NCI-H1092 (cell line): Measurements from ENCODE around the gene SKIC8.

ENCODE experiments used
- DNase-seq: peaks from one replicate; lab custom pipeline; 2025; lab: John Stamatoyannopoulos, UW

SKIC8 gene

DNA sequence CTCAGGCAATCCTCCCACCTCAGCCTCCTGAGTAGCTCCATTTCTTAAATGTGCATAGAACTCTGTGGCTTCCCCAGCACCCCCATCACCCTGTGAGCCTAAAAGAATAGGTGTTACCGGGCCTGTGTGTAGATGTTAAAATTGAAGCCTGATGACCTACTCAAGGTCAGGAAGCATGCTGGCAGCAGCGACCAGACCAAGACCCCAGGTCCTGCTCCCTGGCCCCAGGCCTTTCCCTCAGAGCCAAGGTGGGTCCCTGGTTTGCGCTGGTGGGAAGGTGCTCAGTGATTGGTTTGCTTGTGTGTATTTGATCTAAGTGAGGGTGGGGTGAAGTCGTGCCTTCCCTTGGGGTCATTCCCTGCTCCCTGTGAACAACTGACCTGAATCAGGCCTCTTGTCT is 22.4 kb upstream of the SKIC8 start:
- no peak for DNase-seq

DNA sequence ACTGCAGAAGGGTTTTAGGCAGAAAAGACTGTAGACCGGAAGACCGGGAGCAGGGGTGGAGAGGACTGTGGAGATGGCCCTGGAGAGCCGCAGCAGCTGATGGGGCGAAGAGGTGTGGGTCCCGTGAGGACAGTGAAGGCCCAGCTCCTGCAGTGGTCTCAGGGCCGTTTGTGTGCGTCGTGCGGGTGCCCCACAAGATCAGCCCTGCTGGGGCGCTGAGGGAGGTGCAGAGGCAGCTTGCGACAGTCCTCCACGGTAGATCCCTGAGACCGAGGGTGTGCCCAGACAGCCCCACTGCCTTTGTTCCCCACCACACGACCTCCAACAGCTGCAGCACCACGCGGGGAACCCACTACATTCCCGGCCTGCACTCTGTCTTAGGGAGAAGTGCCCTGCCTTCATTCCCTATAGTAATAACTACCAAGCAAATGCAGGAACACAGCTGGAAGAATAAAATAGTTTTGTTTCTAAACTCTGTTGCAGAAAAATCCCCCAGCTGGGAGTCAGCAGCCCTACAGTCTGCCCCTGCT is 21.7 kb upstream of the SKIC8 start:
- DNase-seq, result no peak

DNA sequence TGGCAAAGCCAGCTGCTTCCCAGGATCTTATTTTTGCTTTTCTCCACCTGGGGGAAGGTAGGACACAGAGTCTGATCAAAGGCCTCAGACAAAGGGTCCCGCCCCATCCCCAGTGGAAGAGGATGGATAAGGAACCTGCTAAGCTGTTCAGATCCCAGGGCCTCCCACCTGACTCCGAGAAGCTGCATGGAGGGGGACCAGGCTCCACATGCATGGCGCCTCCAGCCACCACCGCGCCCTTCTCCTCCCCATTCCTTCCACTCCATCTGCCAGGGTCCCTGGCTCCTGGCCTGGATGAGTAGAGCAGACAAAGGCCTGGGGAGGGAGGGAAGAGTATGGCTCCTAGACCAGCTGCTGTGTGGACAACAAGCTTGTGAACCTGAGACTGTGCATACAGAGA is 20.8 kb upstream of the SKIC8 start:
- peak; percentile 54 for DNase-seq

- no peak for DNase-seq
Observed at GRCh38 chr15:78319588-78319987, 20.2 kb upstream of the SKIC8 start.

GRCh38 chr15:78317145-78317836 is 17.9 kb upstream of the SKIC8 start:
- DNase-seq, result peak; percentile 28

- peak; percentile 14 for DNase-seq
Observed at GRCh38 chr15:78316283-78317083, 17.1 kb upstream of the SKIC8 start.

- DNase-seq, result peak; percentile 58
Observed at GRCh38 chr15:78315686-78316282, 16.4 kb upstream of the SKIC8 start.

- DNase-seq, result no peak
Observed at GRCh38 chr15:78314181-78314581, 14.8 kb upstream of the SKIC8 start.

DNA sequence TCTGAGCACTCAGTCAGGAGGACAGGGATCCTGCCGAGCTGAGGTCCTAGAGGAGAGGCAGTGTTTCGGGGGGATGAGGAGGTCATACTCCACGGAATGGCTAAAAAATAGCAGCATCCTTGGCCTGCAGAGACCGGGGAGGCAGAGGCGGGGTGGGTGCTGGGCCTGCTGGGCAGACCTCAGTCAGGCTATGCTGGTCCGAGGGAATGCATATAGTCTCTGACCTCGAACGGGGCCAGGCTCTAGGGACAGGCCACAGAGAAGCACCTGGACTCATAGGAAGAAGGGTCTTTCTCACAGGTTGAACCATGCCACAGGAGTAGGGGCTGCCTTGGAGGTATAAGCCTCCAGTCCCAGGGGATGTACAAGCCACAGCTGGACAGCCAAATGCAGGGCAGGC is 14.0 kb upstream of the SKIC8 start:
- DNase-seq, result no peak

- DNase-seq, result no peak
Observed at GRCh38 chr15:78312957-78313356, 13.5 kb upstream of the SKIC8 start.

DNA sequence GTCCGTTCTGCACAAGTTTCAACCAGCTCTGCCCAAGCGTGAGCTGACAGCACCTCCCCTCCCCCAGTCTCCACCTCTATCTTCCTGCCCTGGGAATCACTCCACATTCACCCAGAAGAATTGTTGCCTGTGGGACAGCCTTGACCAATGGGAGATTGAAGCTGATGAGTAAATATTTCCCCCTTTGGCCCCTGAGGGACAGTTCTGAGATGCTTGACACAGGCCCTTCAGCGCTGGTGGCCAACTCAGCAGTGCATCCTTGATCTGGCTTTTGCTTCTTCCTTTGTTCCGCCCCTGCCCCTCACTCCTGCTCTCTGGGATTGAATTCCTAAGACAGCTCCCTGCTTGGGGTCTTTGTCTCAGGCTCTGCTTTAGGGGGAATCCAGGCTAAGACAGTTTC is 13.1 kb upstream of the SKIC8 start:
- DNase-seq, result no peak

DNA sequence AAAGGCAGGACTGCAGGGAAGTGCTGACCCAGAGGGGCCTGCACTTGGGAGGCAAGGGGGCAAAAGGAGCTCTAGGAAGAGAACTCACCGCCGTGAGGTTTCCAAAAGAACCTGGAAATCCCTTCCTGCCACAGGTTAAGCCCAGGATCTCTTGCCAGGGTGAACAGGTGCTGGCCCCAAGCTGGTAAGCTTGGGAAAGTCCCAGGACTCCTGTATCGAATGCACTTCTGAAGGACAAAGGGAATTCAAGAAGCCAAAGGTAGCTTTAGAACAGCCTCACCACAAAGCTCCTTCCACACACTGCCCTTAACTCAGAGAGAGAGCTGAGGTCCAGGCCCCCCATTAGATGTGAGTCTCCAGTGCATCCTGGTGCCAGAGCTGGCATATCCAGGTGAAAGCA is 11.9 kb upstream of the SKIC8 start:
- DNase-seq, result no peak

GRCh38 chr15:78308422-78309032 is 9.1 kb upstream of the SKIC8 start:
- DNase-seq, result peak; percentile 49

GRCh38 chr15:78307976-78308375 is 8.6 kb upstream of the SKIC8 start:
- no peak for DNase-seq

DNA sequence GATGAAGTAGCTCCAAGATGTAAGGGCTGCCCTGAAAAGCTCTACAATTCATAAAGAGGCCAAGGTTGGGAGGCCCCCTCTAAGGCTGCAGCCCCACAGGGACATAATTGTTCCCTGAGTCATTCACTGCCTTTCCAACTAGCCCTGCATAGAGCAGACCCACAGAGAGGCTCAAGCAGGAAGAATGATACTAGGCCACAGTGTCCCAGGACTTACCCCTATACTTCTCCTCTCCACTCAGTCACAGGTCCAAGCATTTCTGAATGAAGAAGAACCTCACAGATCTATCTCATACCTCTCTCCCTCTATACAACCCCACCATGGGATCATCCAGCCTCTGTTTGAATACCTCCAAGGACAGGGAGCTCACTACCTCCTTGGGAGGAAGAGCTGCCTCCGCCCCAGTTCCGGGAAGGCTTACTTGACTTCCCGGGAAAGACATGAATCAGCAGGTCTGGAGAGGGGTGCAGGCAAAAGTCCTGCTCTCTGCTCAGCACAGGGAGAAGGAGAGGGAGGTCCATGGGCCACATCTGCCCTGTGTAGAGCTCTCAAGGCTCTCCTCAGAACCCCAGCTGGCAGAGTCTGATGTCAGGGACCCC is 6.9 kb upstream of the SKIC8 start:
- DNase-seq, result no peak

DNA sequence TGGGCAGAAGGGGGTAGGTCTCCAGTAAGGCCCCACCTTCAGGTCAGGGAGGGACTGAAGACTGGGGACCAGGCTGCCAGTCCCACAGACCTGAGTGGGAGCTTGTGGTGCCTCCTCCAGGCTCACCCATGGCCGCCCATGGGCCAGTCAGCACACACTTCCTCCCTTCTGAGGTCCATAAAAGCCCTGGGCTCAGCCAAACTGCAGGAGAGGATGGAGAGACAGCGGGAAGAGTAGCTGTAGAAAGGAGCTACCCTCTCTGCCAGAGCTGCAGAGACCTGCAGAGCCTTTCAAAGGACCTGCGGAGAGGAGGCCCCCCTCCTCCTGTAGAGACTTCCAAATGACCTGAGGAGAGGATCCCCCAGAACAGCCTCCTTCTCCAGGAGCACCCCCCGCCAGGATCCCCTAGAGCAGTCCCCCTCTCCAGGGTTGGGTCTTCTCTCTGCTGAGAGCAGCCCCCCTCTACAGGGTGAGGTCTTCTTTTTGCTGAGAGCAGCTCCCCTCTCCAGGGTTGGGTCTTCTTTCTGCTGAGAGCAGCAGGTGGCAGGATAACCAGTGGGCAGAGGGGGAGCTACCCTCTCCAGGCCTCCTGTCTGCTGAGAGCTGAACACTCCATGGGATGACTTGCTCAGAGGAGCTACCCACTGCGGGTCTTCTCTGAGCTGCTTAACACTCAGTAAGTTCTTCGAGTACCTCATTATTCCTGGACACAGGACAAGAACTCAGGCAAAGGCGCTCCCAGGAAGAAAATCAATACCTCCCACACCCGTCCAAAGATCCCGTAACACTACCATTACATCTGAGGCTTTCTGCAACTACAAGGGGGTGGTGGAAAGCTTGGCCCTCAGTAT is 5.0 kb upstream of the SKIC8 start:
- no peak for DNase-seq

DNA sequence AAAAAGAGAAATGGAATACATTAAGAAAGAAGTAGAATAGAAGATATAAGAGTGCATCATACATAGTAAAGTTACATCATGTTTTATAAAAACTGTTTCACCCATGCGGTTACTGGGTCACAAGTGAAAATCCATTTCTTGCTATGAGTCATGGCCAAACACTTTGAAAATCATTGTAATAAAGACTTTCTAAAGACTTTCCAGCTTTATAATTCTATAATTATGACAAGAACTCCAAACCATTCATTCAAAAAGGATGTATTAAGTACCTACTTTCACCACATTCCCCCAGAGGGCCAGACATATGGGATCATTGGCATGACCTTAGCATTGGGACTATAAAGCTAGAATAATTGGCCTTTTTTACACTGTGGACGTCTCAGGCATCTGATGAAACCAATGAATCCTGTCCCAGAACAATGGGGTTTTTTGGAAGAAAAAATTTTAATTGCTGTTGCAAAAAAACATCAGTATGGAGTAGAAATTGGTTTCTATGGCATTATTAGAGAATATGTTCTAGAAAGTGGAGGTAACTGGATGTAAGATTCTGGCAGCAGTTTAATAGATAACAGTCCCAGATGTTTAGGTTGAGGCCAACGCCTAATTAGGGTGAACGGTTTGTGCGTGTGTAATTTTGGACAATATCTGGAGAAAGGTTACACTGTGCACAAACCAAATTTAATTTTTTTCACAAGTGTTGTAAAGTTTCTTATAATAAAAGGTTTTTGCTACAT is 3.3 kb upstream of the SKIC8 start:
- DNase-seq, result no peak

DNA sequence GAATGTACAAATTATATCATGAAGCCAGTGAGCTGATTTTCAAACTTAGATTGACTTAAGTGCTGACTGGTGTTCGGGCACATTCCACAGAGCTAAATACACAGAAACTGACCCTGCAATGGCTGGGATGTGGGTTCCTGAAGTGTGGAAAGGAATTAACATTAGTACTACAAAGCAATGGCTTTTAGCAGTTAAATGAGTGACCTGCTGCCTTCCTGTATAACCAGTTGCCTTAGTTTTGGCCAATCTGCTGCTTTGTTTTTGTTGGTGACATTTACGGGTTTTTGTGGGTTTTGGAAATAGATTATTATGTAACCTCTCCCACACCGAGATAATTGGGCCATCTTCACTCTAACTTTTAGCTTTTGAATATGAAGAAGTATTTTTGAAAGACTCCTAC is 2.4 kb upstream of the SKIC8 start:
- no peak for DNase-seq

GRCh38 chr15:78301326-78301725 is 1.9 kb upstream of the SKIC8 start:
- no peak for DNase-seq

- no peak for DNase-seq
Observed at GRCh38 chr15:78292219-78292618, 7.2 kb downstream of the SKIC8 start.

- no peak for DNase-seq
Observed at GRCh38 chr15:78291698-78292097, 7.7 kb downstream of the SKIC8 start.
